Uterus (tissue), 2 donors: ENCODE data around the gene ATP13A2.

Source experiments
- CTCF ChIP-seq, 4 experiments: fragments of 200-600 bp in 2 of 4; fragments of 450-650 bp in 2 of 4; sonication (generic) in 2 of 4; IDR thresholded peaks; one replicate each; pipeline ENCODE4 v1.5.1; 2016 to 2019; ENCODE audit warnings: antibody characterized with exemption in 4 of 4, mild to moderate bottlenecking in 2 of 4, moderate library complexity in 1 of 4
- POLR2A ChIP-seq, 2 donors: fragments of 450-650 bp; IDR thresholded peaks; one replicate each; pipeline ENCODE4 v1.6.1; 2016; ENCODE audit warnings: antibody characterized with exemption in 2 of 2, mild to moderate bottlenecking in 1 of 2, moderate library complexity in 1 of 2

- TF ChIP-seq POLR2A (IDR thresholded peaks at IDR 0.05) (no peak), CTCF (IDR thresholded peaks at IDR 0.05) (no peak)
Measured at GRCh38 chr1:17040135-17040534, 28.4 kb upstream of the ATP13A2 start.
